Measurements from ENCODE around the gene TRIM69.

TRIM69 gene

DNA sequence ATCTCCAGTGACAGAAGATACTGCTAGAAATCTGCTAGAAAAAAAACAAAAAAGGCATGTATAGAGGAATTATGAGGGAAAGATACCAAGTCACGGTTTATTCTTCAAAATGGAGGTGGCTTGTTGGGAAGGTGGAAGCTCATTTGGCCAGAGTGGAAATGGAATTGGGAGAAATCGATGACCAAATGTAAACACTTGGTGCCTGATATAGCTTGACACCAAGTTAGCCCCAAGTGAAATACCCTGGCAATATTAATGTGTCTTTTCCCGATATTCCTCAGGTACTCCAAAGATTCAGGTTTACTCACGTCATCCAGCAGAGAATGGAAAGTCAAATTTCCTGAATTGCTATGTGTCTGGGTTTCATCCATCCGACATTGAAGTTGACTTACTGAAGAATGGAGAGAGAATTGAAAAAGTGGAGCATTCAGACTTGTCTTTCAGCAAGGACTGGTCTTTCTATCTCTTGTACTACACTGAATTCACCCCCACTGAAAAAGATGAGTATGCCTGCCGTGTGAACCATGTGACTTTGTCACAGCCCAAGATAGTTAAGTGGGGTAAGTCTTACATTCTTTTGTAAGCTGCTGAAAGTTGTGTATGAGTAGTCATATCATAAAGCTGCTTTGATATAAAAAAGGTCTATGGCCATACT lies 21.1 kb upstream of the TRIM69 start:
- no peak for DNase-seq
- Histone ChIP-seq H3K27ac (ENCODE audit: insufficient read depth in 1 of 2, low read depth in 1 of 2, low read length in 2 of 2, poor library complexity in 1 of 2, severe bottlenecking in 2 of 2) (no peak overlapping the region), H3K4me1 (ENCODE audit: control extremely low read depth in 1 of 4, control insufficient read depth in 4 of 4, insufficient read depth in 4 of 4, low read length in 3 of 4) (peaks cover 14 to 47% (median 29%) of the 10 kb centered on the region in 4 experiments), H3K36me3 (ENCODE audit: control insufficient read depth in 4 of 4, insufficient read depth in 4 of 4, low read length in 3 of 4) (peaks cover 25 to 48% (median 39%) of the 10 kb centered on the region in 4 experiments), H3K4me3 (ENCODE audit: control insufficient read depth in 1 of 7, extremely low read depth in 1 of 7, insufficient read depth in 4 of 7, low read depth in 2 of 7, low read length in 6 of 7) (peak overlapping the region in 2 of 7 experiments; percentile 46 to 87), H3K9me3 (ENCODE audit: control extremely low read depth in 1 of 5, control insufficient read depth in 4 of 5, insufficient read depth in 2 of 5, low read depth in 1 of 5, low read length in 4 of 5) (no peaks in the 10 kb centered on the region), H3K27me3 (replicated peaks in 2 of 5; ENCODE audit: control insufficient read depth in 4 of 5, insufficient read depth in 5 of 5, low read length in 4 of 5) (no peaks in the 10 kb centered on the region)
- ChIA-PET POLR2A (interaction anchor here (0.9 to 2.8 kb wide), 3 partner anchors 9 to 13 kb away, joined by 3 to 15 read pairs (median 6); no protein-coding TSS in a partner anchor), CTCF (interaction anchor here (1.4 to 7.8 kb wide), 4 partner anchors 15 to 51 kb away, joined by 3 to 105 read pairs (median 49); partner anchors contain the start of genes SPG11 and TRIM69)
- WGBS (ENCODE audit: insufficient coverage), result 88% methylated on average over 4 of the region's 6 CpGs

DNA sequence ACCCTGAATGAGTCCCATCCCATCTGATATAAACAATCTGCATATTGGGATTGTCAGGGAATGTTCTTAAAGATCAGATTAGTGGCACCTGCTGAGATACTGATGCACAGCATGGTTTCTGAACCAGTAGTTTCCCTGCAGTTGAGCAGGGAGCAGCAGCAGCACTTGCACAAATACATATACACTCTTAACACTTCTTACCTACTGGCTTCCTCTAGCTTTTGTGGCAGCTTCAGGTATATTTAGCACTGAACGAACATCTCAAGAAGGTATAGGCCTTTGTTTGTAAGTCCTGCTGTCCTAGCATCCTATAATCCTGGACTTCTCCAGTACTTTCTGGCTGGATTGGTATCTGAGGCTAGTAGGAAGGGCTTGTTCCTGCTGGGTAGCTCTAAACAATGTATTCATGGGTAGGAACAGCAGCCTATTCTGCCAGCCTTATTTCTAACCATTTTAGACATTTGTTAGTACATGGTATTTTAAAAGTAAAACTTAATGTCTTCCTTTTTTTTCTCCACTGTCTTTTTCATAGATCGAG lies 20.5 kb upstream of the TRIM69 start:
- no peaks in the 10 kb centered on the region for H3K9me3 ChIP-seq (ENCODE audit: control extremely low read depth in 1 of 5, control insufficient read depth in 4 of 5, insufficient read depth in 2 of 5, low read depth in 1 of 5, low read length in 4 of 5)
- POLR2A ChIA-PET, result interaction anchor here (0.9 to 2.8 kb wide), 4 partner anchors 8 to 13 kb away, joined by 3 to 15 read pairs (median 10); no protein-coding TSS in a partner anchor
- H3K27me3 ChIP-seq (replicated peaks in 2 of 5; ENCODE audit: control insufficient read depth in 4 of 5, insufficient read depth in 5 of 5, low read length in 4 of 5), result no peaks in the 10 kb centered on the region
- H3K36me3 ChIP-seq (ENCODE audit: control insufficient read depth in 4 of 4, insufficient read depth in 4 of 4, low read length in 3 of 4), result peaks cover 25 to 48% (median 39%) of the 10 kb centered on the region in 4 experiments
- H3K27ac ChIP-seq (ENCODE audit: insufficient read depth in 1 of 2, low read depth in 1 of 2, low read length in 2 of 2, poor library complexity in 1 of 2, severe bottlenecking in 2 of 2), result no peak overlapping the region
- WGBS (ENCODE audit: insufficient coverage), result 100% methylated on average over 1 of the region's 2 CpGs
- CTCF ChIA-PET, result interaction anchor here (1.4 to 7.8 kb wide), 4 partner anchors 14 to 52 kb away, joined by 3 to 105 read pairs (median 49); partner anchors contain the start of genes SPG11 and TRIM69
- DNase-seq, result no peak
- peaks cover 14 to 41% (median 28%) of the 10 kb centered on the region in 4 experiments for H3K4me1 ChIP-seq (ENCODE audit: control extremely low read depth in 1 of 4, control insufficient read depth in 4 of 4, insufficient read depth in 4 of 4, low read length in 3 of 4)
- peak overlapping the region in 1 of 7 experiments; percentile 46 for H3K4me3 ChIP-seq (ENCODE audit: control insufficient read depth in 1 of 7, extremely low read depth in 1 of 7, insufficient read depth in 4 of 7, low read depth in 2 of 7, low read length in 6 of 7)

GRCh38 chr15:44716983-44717602 lies 19.2 kb upstream of the TRIM69 start:
- no peaks in the 10 kb centered on the region for H3K9me3 ChIP-seq (ENCODE audit: control extremely low read depth in 1 of 5, control insufficient read depth in 4 of 5, insufficient read depth in 2 of 5, low read depth in 1 of 5, low read length in 4 of 5)
- no peak for DNase-seq
- H3K4me3 ChIP-seq (ENCODE audit: control insufficient read depth in 1 of 7, extremely low read depth in 1 of 7, insufficient read depth in 4 of 7, low read depth in 2 of 7, low read length in 6 of 7), result no peak overlapping the region
- peaks cover 14 to 41% (median 28%) of the 10 kb centered on the region in 4 experiments for H3K4me1 ChIP-seq (ENCODE audit: control extremely low read depth in 1 of 4, control insufficient read depth in 4 of 4, insufficient read depth in 4 of 4, low read length in 3 of 4)
- peaks cover 25 to 48% (median 39%) of the 10 kb centered on the region in 4 experiments for H3K36me3 ChIP-seq (ENCODE audit: control insufficient read depth in 4 of 4, insufficient read depth in 4 of 4, low read length in 3 of 4)
- ChIA-PET CTCF (interaction anchor here (2.5 to 7.8 kb wide), 3 partner anchors 13 to 54 kb away, joined by 9 to 105 read pairs (median 93); partner anchors contain the start of genes SPG11 and TRIM69), POLR2A (interaction anchor here (2.4 to 2.8 kb wide), 2 partner anchors 9 to 11 kb away, joined by 13 to 15 read pairs; no protein-coding TSS in a partner anchor)
- H3K27ac ChIP-seq (ENCODE audit: insufficient read depth in 1 of 2, low read depth in 1 of 2, low read length in 2 of 2, poor library complexity in 1 of 2, severe bottlenecking in 2 of 2), result no peak overlapping the region
- H3K27me3 ChIP-seq (replicated peaks in 2 of 5; ENCODE audit: control insufficient read depth in 4 of 5, insufficient read depth in 5 of 5, low read length in 4 of 5), result no peaks in the 10 kb centered on the region
- WGBS (ENCODE audit: insufficient coverage), result 100% methylated on average over 1 of the region's 2 CpGs

- Histone ChIP-seq H3K4me1 (ENCODE audit: control extremely low read depth in 1 of 4, control insufficient read depth in 4 of 4, insufficient read depth in 4 of 4, low read length in 3 of 4) (peaks cover 9 to 35% (median 24%) of the 10 kb centered on the region in 4 experiments), H3K27me3 (replicated peaks in 2 of 5; ENCODE audit: control insufficient read depth in 4 of 5, insufficient read depth in 5 of 5, low read length in 4 of 5) (no peaks in the 10 kb centered on the region), H3K27ac (ENCODE audit: insufficient read depth in 1 of 2, low read depth in 1 of 2, low read length in 2 of 2, poor library complexity in 1 of 2, severe bottlenecking in 2 of 2) (peak overlapping the region in 1 of 2 experiments; percentile 9), H3K4me3 (ENCODE audit: control insufficient read depth in 1 of 7, extremely low read depth in 1 of 7, insufficient read depth in 4 of 7, low read depth in 2 of 7, low read length in 6 of 7) (no peak overlapping the region), H3K9me3 (ENCODE audit: control extremely low read depth in 1 of 5, control insufficient read depth in 4 of 5, insufficient read depth in 2 of 5, low read depth in 1 of 5, low read length in 4 of 5) (no peaks in the 10 kb centered on the region), H3K36me3 (ENCODE audit: control insufficient read depth in 4 of 4, insufficient read depth in 4 of 4, low read length in 3 of 4) (peaks cover 25 to 48% (median 39%) of the 10 kb centered on the region in 4 experiments)
- DNase-seq, result no peak
- ChIA-PET CTCF (interaction anchor here (1.4 to 7.8 kb wide), 5 partner anchors 11 to 55 kb away, joined by 5 to 93 read pairs (median 9); partner anchors contain the start of genes SPG11 and TRIM69), POLR2A (interaction anchor here (0.7 to 2.4 kb wide), 4 partner anchors 8 to 55 kb away, joined by 3 to 13 read pairs (median 6); partner anchors contain the start of genes SPG11 and TRIM69)
- 92% methylated on average over 2 of the region's 4 CpGs for WGBS (ENCODE audit: insufficient coverage)
Observed at GRCh38 chr15:44718180-44718926, 18.0 kb upstream of the TRIM69 start.

GRCh38 chr15:44718927-44719292 lies 17.4 kb upstream of the TRIM69 start:
- CTCF ChIA-PET, result interaction anchor here (1.4 to 4.1 kb wide), 4 partner anchors 10 to 56 kb away, joined by 5 to 23 read pairs (median 8); partner anchors contain the start of genes SPG11 and TRIM69
- Histone ChIP-seq H3K27ac (ENCODE audit: insufficient read depth in 1 of 2, low read depth in 1 of 2, low read length in 2 of 2, poor library complexity in 1 of 2, severe bottlenecking in 2 of 2) (peak overlapping the region in 1 of 2 experiments; percentile 45), H3K4me1 (ENCODE audit: control extremely low read depth in 1 of 4, control insufficient read depth in 4 of 4, insufficient read depth in 4 of 4, low read length in 3 of 4) (peaks cover 7 to 32% (median 23%) of the 10 kb centered on the region in 4 experiments), H3K36me3 (ENCODE audit: control insufficient read depth in 4 of 4, insufficient read depth in 4 of 4, low read length in 3 of 4) (peaks cover 25 to 48% (median 39%) of the 10 kb centered on the region in 4 experiments), H3K4me3 (ENCODE audit: control insufficient read depth in 1 of 7, extremely low read depth in 1 of 7, insufficient read depth in 4 of 7, low read depth in 2 of 7, low read length in 6 of 7) (no peak overlapping the region), H3K27me3 (replicated peaks in 2 of 5; ENCODE audit: control insufficient read depth in 4 of 5, insufficient read depth in 5 of 5, low read length in 4 of 5) (no peaks in the 10 kb centered on the region), H3K9me3 (ENCODE audit: control extremely low read depth in 1 of 5, control insufficient read depth in 4 of 5, insufficient read depth in 2 of 5, low read depth in 1 of 5, low read length in 4 of 5) (no peaks in the 10 kb centered on the region)
- DNase-seq, result no peak
- POLR2A ChIA-PET, result interaction anchor here (0.7 to 1.4 kb wide), 3 partner anchors 11 to 56 kb away, joined by 3 to 8 read pairs (median 4); partner anchors contain the start of genes SPG11 and TRIM69
- 87% methylated on average over 5 of the region's 8 CpGs for WGBS (ENCODE audit: insufficient coverage)

Data from common myeloid progenitor, CD34-positive (primary cell).